NCI-H2227 (cell line): ENCODE results near the gene TBCD.

Experiments
- DNase-seq: peaks from one replicate; lab custom pipeline; 2025; ENCODE audit not compliant: unreplicated experiment; lab: John Stamatoyannopoulos, UW

TBCD gene

DNA sequence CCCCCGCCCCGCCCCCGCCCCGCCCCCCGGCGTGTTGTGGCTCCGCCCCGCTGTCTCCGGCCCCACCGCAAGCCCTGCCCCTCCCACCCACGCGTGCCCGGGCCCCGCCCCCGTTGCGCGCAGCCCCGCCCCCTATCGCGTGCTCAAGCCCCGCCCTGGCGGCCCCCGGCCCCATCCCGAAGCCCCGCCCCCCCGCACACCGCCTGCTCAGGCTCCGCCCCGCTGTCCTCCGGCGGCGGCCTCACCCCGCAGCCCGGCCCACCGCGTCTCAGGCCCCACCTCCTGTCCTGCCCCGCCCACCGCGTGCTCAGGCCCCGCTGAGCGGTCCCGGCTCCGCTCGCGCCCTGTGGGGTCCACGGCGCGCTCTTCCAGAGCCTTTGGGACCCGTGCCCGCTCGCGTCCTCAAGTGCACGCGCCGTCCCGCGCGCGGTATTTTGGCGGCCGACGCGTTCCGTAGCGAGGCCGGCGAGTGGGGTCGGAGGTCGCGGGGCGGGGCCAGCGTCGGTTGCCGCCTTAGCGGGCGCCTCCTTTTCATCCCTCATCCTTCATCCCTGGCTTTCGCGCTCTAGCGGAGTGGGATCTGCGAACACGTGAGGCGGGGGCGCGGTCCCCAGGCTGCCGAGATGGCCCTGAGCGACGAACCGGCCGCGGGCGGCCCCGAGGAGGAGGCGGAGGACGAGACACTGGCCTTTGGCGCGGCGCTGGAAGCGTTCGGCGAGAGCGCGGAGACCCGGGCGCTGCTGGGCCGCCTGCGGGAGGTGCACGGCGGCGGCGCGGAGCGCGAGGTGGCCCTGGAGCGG lies at the start of gene TBCD:
TBCD (plus strand) TSS at position 495 of the 800 bp plus-strand sequence; CDS start at position 624, 129 bp downstream.
- peak; percentile 94 for DNase-seq

DNA sequence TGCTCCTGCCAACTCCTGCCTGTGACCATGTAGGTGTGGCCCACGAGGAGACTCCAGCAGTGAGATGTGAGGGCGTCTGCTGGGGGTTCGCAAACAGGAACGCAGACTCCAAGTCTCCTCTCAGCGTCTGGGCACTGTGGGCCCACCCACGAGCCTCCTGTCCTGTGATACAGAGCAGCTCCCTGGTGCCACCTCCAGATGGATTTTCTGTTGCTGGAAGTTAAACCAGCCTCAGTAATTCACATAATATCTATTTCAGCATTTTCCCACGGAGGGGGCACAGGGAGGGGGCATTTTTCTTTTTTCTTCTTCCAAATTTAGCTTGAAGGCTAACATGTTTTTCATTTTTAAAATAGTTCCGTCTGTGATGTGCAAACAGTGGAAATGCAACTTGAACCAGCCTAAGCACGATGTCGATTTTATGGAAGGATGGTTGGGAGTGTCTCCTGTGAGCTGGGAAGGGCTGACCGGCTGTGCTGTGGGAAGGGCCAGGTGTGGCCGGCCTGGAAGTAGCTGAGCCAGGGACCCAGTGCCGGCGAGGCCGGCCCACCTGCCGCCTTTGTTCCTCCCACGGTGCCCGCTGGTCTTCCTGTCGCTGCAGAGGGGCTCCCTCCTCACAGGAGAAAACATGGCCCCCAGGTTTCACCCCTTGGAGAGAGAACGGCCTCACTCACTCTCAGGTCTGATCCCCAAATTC lies 49.5 kb upstream of the TBCD start:
- no peak for DNase-seq

DNA sequence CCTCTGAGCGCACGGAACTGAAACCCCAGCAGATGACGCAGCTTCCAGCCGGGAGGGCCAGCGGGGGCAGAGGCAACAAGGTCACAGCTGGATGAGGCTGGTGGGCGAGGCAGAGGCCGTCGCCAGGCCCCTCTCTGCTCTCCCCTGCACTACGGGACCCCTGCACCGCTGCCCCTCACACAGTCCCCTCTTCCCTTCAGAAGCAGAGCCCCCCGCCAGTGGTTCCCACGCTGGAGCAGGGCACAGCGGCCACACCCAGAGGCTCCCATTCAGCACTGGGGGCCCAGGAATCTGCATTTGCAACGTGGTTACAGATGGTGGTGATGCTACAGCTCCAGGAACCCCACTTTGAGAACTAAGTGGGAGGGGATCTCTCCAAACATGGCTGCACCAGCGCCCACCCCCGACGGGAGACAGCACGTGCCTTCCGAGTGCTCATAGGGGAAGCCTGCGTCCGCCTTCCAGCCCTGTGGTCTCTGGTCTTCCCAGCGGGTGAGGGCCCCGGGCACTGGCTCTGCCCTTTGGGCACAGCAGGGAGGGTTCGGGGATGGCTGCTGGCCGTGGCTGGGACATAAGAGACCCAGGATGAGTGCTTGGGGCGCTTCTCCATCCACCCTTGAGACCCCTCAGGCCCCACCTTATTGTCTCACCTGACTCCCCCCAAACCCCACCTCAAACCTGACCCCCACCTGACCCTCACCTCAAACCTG lies 48.7 kb upstream of the TBCD start:
- DNase-seq: no peak

DNA sequence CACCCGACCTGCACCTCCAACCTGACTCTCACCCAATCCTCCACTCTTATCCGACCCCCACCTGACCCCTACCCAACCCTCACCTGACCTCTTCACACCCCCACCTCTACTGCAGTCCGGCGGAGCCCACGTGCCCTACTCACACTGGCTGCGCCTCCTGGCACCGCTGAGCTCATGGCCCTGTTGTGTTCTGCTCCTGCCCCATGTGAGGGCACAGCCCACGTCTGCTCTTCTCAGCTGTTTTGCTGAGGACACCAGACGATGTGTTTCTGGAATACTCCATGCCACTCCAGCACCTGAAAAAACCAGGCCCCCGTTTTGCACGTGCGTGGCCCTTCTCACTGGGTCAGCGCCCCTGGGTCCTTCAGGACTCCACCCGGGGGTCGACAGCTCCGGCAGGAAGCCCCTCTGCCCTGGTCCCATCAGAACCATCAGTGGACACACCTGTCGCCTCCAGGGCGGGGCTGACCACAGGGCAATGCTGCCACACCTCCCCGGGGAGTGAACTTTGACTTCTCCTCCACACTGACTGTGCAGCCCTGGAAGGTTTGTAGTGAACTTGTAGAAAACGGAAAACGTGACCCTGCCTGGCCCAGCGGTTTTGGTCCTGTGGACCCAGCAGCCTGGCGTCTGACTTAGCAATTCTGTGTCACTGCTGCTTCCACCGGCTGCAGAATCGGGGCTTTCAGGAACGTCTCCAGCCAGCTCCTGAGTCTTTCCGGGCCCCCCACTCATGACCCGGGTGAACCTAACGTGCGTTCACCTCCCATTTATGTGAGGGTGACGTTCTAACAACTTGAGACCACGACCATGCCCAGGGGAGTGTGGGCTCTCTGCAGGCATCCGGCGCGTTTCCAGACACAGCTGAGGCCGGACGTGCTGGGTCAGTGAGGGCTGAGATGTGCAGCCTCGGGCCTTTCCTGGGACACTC lies 47.7 kb upstream of the TBCD start:
- no peak for DNase-seq

DNA sequence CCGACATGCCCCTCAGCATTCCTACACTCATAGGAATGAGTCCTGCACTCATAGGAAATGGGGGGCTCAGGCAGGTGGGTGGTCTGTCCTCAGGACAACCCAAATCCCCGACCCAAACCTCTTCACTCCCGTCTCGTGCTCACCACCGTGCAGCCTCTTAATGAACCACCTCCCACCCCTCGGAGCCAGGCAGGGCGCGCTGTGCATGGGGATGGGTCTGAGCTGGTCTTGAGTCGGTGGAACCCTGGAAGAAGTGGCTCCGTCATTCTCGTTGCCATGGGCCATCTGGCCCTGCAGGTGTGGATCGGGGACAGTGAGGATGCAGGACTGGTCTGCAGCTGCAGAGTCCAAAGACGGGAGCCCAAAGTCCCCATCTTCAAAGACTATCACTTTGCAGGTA lies 47.0 kb upstream of the TBCD start:
- no peak for DNase-seq

DNA sequence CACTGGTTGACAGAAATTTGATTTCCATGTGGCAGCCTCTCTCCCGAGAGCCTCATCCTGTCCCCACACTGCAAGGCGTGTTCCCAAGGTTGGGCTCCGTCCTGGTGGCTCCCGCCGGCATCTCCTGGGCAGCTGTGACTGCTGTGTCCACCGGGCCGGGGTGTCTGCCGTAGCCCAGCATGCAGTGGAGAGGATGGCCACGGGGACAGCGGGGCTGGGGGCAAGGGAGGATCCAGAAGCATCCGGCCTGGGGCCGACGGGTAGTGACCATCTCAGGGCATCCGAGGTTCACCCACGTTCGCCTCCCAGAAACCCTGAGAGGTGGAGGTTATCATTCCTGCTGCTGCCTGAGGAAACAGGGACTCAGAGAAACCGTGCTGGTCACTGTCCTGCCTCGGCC lies 46.1 kb upstream of the TBCD start:
- no peak for DNase-seq

DNA sequence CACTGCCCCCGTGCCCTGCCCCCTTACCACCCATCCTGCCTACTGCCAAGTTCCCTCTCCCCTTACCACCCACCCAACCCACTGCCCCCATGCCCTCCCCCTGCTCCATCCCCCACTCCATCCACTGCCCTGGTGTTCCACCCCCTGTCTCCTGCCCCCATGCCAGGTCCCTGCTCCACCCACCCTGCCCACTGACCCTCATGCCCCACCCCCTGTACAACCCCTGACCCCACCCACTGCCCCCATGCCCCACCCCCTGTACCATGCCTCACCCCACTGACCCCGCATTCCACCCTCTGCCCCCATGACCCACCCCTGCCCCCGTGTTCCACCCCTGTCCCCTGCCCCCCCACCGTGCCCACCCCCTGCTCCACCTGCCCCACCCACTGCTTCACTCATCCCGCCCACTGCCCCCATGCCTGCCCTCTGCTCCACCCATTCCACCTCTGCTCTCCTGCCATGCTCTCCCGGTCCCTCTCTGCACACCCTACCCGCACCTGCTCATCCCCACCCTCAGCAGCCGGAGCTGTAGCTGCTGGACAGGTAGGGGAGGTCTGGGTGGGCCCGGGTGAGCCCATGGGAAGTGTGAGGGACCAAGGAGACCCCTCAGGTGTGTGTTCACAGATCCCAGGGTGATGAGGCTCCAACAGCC lies 42.7 kb upstream of the TBCD start:
- no peak for DNase-seq

DNA sequence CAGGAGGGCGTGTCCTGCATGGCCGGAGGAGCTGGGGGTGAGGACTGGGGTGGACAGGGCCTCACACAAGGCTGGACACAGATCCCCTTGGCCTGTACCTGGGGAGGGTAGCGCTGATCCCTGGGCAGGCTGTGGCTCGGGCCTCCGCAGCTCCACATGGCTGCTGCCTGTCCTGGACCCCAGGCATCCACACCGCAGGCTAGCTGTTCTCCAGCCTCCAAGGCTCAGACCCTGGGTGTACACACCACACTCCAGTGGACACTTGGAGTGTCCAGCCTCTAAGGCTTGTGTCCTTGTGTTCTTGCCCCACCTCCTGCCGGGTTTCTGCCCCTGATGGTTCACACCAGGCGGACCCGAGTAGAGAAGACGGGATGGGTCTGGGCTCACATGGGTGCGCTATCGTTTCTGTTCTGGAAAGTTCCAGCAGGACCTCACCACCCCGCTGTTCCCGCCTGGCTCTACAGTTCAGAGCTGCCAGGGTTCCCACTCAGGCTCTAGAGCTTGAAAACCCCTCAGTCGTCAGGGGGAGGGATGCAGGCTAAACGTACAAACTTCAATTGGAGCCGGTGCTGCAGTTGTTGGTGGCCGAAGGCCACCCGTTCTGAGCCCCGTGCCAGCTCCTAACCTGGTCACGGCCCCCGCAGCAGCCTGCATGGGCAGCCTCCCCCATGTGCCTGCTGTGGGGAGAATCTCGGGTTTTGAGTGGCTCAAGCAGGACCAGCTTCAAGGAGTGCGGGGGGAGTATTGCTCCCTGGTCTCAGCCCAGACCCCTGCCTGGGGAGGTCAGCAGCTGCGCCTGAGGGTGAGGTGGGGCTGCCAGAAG lies 42.0 kb upstream of the TBCD start:
- DNase-seq: no peak

DNA sequence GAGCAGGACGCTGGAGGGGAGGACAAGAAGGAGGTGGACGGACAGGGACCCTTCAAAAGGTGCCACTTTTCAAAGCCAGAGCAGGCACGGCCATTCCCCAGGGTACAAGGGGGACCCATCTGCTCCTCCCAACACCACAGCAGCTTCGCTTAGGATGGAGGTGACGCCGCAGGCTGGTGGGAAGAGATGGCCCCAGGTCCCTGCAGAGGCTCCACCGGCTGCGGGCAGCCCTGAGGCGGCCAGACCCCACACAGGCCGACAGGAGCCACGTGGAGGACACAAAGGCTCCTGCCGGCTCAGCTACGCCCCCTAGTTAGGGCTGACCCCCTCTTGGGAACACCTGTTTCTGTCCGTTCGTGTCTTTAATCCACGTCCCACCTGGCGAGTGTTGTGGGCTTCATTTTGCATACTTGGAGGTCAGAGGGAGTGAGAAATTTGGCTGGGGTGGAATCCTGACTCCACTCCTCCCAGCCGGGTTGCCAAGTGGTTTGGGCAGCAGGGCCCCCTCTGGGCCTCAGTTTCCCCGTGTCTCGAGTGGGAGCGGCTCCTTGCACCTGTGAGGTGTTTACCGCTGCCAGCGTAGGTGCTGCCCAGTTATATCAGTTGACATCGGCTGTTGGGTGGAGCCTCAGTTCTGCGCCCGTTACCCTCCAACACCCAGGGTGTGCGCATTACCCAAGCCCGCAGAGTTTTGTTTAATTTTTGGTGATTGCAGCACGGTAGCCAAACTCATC lies 41.2 kb upstream of the TBCD start:
- DNase-seq: no peak

DNA sequence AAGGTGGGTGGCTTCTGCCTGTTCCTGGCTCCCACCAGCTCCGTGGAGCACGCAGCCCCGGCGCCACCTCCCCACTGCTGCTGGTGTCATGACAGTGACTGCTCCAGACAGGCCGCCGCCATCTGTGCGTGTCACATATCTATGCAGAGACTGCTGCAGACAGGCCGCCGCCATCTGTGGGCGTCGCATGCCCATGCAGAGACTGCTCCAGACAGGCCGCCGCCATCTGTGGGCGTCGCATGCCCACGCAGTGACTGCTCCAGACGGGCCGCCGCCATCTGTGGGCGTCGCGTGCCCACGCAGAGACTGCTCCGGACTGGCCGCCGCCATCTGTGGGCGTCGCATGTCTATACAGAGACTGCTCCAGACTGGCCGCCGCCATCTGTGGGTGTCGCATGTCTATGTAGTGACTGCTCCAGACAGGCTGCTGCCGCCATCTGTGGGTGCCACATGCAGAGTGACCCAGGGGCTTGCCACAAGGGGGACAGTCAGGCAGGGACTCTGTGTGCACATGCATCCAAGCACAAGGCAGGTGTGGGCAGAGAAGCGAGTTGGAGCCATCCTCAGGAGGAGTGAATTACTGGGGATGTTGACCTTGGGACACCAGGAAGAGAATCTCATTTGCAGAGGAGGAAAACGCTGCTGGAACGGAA lies 38.7 kb upstream of the TBCD start:
- no peak for DNase-seq

DNA sequence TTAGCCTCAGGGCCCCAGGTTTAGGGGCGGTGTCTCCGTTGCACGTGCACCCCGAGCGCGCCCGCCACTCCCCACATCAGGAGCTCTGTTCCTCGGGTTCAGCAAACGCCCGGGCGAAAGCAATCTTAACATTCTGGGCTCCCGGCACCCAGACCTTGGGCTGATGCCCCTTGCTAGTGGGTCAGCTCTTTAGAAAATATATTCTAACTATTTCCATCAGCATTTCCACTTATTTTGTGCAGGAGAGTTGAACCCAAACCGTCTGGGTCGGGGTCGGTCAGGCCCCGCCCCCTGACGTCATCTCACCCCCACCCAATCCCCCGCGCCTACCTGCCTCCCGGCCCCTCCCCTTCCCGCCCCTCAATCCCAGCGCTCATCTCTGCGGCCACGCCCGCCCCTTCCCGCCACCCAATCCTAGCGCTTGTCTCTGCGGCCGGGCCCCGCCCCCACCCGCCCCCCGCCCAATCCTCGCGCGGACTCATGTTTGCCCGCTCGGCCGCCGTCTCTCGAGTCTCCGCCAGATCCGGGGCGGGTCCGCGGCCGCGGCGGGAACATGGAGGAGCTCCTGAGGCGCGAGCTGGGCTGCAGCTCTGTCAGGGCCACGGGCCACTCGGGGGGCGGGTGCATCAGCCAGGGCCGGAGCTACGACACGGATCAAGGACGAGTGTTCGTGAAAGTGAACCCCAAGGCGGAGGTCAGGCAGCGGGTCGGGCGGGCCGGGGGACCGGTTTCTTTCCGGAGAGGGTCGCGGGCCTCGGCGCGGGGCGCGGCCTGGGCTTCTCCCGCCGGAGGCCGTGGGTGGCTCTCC lies 35.5 kb upstream of the TBCD start, which contains the start of gene FN3KRP:
FN3KRP (plus strand) TSS at position 504 of the 808 bp plus-strand sequence; CDS start at position 554, 50 bp downstream.
- peak; percentile 96 for DNase-seq

DNA sequence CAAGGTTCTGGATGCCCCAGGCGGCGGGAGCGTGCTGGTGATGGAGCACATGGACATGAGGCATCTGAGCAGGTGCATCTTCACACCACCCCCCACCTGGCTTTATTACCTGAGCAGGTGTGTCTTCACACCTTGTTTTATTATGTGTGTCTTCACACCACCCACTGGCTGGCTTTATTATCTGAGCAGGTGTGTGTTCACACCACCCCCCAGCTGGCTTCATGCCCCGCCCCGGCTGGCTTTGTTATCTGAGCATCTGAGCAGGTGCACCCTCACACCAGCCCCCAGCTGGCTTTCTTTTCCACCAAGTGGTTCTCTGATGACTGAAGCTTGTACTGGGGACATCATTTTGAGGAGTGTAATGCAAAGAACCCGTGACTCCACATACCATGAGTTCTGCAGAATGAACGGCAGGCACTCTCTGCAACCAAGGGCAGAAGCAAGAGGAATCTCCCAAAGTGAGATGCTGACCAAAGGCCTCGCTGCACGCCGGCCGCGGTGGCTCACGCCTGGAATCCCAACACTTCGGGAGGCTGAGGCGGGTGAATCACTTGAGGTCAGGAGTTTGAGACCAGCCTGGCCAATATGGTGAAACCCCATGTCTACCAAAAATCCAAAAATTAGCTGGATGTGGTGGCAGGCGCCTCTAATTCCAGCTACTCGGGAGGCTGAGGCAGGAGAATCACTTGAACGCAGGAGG lies 32.7 kb upstream of the TBCD start:
- DNase-seq: no peak

DNA sequence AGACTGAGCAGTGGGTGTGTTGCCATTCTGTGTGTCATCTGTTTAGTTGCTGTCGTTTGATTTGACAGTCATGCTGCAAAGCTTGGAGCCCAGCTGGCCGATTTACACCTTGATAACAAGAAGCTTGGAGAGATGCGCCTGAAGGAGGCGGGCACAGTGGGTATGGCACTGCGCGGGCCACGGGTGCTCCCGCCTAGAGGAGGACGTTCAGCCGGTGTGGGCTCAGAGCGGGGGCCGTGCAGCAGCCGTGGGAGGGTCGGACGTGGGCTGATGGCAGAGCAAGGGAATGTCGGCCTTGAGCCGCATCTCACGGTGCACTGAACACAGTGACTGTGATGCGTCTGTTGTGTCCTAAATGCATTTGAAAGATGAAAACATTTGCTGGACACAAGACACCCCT lies 31.7 kb upstream of the TBCD start:
- DNase-seq: no peak

DNA sequence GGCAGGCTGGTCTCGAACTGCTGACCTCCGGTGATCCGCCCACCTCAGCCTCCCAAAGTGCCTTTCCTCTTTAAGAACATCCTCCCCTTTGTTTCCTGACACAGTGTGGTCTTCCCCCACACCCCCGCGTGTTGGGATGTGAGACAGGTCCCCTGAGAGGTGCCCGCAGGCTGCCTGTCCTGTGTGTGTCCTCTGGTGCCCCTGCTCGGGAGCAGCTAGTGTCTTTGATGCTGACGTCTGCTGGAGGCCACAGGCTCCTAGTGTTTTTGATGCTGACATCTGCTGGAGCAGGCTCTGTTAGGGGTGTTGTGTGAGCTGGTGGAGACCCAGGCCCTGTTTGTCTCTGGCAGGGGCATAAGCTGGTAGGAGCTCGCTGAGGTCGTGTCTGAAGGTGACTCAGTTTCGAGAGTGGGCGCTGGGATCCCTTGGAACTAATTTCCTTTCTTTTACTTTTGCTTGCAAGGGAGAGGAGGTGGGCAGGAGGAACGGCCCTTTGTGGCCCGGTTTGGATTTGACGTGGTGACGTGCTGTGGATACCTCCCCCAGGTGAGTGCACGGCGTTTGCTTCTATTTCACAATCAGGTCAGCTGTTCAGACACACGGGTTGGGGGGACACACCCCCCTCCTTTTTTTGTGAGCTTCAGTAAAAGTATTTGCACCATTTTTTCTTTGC lies 29.4 kb upstream of the TBCD start:
- no peak for DNase-seq

DNA sequence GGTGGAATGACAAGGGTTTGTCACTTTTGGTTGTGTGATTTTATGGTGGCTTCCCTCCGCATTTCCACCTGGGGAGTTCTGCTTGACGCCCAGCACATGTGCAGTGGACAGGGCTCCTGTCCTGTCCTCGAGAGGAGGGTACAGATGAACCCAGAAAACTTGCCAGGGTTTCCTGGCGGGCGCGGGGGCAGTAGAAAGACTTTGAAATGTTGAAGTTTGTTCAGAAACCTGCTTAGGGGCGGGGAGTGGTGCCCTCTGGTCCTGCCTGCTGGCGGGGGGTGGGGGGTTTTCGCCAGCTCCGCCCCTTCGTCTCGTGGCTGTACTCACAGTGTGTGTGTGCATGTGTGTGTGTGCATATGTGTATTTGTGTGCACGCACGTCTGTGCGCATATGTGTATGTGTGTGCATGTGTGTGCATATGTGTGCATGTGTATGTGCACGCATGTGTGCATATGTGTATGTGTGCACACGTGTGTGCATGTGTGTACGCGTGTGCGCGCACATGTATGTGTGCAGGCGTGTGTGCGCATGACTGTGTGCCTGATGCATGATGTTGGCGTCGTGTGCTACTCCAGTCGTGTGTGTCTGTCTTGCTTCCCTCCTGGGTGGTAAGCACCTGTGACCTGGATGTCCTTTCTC lies 28.6 kb upstream of the TBCD start:
- no peak for DNase-seq

DNA sequence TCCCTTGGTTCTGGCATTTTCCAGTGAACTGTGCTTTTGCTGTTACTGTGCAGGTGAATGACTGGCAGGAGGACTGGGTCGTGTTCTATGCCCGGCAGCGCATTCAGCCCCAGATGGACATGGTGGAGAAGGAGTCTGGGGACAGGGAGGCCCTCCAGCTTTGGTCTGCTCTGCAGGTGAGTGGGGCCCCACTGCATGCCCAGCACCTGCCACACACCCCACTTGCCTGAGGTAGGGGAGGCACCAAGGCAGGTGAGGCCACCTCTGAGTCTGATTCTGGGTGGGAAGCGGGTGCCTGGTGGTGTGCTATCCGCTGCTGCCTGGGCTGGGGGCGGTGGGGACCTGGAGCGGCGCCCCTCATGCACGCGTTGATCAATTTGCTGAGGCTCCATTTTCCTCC lies 25.4 kb upstream of the TBCD start:
- DNase-seq: no peak
